AG08396 (cell line): ENCODE data around the gene ST6GALNAC6.
"Not testable (repeated sequence)": the region's sequence is repeated elsewhere in the genome, so short reads cannot be mapped to it uniquely, and the experiment has no call there.

Source experiments
- DNase-seq: peaks from one replicate; pipeline ENCODE4 v3.0.0; 2012; ENCODE audit warnings: low spot score, mixed read lengths

ST6GALNAC6 gene

DNA sequence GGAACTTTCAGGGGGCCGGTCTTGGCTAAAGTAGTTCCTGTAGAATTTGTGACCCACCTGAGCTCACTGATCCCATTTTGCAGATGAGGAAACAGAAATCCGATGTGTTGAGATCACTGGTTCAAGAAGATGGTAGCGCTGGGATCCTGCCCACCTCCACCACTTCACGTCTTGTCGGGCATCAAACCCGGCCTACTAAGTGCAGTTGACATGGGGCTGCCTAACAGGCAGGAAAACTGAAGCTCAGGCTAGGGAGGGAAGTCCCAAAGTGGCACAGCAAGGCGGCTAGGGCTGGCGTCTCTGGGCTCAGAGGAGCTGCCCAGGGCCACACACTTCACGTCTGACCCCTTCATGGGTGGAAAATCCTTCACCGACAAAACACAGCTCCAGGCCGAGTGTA, 44.4 kb downstream of the ST6GALNAC6 start:
- DNase-seq = no peak

- peak; percentile 77 for DNase-seq
These were observed 45.1 kb downstream of the ST6GALNAC6 start, which contains the start of gene ENG for GRCh38 chr9:127854184-127854806. Gene ENG (minus strand): TSS chr9:127854658. CDS start chr9:127854355, 303 bp downstream.

DNA sequence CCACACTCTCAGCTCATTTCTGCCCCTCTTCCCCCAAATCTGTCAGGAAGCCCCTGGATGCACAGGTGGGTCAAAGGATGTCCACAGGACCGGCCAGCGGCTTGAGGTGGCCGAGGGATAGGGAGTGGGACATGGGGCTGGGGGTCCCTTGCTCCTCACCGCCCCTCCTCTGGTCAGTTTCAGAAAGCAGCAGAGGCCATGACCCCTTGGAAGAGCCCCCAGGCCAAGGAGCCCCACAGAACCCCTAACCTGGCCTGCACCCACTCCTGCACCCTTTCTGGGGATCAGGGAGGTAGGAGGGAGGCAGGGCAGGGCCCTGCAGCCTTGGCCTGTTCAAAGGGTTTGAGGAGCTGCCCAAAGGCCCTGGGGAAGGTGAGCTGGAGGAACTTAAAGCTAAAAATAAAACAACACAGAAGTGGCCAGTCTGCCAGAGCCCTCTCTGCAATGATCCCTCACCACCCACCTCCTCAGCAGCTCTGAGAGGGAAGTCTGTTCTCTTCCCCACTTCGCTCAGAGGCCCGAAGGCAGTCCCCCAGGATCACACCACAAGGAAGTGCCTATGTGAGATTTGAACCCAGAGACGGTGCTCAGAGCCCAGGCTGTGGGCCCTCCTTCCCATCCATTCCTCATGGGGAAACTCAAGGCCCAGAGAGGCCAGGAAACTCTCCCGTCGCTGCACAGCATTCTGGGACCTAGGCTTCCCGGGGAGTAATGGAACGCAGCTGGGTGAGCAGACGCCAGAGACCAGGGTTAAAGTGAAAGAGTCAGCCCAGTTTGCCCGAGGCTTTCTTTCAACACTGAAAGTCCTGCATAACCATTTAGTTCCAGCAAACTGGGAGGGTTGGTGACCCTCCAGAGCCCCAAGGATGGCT, 45.9 kb downstream of the ST6GALNAC6 start:
- DNase-seq = peak; percentile 51

DNA sequence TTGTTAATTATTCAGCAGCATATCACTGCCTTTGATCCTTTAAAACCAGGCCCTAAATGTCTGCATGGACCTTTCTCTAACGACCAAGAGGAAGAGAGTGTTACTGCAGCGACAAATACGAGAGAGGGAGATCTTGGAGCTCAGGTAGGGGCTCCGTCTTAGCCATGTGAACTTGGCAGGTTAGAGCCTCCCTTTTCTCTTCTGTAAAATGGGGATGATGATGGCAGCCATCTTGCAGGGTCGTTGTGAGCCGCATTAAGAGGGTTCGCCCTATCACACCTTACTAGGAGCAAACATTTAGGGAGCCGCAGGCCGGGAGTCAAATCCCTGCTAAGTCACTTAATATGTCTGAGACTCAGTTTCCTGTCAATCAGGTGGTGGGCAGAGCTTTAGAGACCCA, 46.6 kb downstream of the ST6GALNAC6 start:
- DNase-seq = no peak

DNA sequence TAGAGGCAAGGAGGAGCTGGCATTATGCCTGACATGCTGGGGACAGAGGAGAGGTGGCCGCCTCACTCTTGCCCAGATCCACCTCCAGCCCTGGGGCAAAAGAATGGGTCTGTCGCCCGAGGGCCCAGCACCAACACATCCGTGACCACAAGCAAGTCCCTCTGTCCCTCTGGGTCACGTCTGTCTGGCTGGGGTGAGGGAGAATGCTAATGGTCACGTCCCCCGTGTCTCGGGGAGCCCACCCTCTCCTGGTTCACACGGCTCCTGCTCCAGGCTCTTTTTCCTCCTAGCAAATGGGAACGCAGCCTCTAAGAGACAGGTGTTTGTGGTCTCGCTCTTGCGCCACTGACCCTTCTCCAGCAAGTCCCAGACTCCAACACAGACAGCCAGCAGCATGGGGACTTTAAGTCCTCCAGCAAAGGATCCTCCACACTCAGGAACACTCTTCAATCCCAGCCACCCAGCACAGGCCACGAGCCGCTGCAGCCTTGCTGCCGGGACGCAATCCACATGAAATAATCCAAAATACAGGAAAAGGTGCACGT, 49.0 kb downstream of the ST6GALNAC6 start:
- DNase-seq = no peak

DNA sequence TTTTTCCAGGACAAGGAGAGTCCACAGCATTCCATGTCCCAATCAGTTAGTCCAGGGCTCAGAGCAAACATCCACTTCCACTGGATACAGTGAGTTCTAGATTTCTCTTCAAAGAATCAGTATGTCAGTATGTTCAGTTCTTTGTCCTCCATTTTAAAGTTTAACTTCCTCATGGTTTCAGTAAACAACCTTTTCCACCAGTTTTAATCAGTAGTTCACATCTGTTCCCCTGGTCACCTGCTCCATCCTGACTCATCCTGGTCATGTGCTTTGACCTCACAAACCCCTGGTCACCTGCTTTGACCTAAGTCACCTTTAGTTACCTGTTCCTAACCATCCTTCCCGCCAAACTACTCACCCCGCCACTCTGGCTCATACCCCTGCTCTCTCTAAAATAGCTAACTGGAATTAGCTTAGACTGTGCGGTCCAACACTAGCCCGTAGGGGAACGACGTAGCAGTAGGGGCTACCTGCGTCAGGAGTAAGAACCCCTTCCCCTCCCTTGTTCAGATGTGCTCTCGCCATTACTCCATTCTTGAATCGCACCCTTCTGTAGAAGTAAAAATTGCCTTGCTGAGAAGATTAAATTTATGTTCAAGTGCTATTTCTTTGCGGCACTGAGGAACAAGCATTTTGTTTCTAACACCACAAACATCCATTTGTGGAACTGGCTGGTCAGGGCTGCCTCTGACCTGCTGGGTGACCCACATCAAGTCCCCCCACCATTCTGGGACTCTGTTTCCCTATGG, 50.5 kb downstream of the ST6GALNAC6 start:
- no peak for DNase-seq

DNA sequence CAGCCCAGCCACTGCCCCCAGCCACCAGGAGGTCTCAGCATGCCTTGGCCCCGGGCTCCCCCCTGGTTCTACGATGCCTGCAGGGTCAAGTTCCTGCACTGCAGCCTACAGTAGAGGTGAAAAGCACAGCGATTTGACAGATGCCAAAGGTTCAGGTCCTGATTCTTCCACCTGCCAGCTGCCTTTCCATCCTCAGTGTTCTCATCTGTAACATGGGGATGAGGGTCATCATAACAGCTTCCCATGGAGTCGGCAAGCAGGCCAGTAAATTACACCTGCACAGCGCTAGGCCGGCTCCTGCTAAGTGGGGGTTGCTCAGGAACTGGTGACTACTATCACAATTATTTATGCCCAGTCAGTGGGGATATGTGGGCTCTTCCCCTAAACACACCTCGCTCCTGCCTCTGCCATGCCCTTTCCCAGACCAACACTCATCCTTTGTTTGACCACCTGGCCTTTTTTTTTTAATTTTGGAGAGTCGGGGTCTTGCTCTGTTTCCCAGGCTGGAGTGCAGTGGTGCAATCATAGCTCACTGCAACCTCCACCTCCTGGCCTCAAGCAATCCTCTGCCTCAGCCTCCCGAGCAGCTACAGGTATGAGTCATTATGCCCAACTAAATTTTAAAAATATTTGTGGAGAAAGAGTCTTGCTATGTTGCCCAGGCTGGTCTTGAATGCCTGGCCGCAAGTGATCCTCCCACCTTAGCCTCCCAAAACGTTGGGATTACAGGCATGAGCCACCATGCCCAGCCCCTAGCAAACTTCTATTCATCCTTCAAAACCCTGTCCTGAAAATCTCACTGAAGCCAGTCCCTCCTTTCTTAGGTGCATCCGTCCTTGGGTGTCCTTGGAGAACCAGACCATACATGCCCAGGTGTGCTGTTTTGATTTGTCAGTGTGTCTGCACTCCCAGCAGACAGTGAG, 51.3 kb downstream of the ST6GALNAC6 start:
- no peak for DNase-seq

- DNase-seq = no peak
These were observed 52.3 kb downstream of the ST6GALNAC6 start for GRCh38 chr9:127847178-127847510.

- DNase-seq = no peak
These were observed 52.8 kb downstream of the ST6GALNAC6 start for GRCh38 chr9:127846443-127847177.

GRCh38 chr9:127845619-127846018, 53.8 kb downstream of the ST6GALNAC6 start:
- DNase-seq = not testable (repeated sequence)

GRCh38 chr9:127844821-127845359, 54.5 kb downstream of the ST6GALNAC6 start:
- no peak for DNase-seq

DNA sequence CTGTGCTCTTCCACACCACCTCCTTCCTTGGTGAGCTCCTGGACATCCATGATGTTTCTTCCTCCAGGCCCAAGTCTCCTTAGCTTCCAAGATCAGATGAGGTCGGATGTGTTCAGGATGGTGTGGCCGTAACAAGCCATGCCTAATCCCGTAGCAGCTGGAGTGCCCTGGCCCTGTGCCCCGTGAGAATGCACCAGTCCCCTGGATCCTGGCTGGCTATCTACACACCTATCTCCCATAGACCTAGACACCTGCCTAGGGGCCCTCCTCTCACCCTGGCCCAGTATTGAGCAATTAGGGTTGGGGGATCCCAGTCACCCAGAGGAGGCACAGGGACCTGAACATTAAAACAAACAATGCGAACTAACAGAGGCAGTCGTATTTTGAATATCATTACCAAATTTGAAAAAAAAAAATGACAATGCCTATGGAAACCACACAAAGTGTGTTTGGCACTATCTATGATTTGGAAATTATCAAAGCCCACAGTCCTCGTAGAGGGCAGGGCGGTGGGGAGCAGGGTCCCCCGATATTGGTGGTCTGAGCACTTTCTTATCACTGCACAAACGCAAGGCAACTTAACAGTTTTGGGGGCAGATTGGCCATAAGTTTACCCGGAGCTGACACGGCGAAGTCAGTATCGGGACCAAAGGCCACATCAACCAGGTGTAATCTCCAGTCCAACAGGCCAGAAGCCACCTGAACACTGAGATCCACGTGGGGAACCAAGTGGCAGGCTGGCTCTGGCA, 58.1 kb downstream of the ST6GALNAC6 start:
- no peak for DNase-seq

GRCh38 chr9:127838375-127839078, 60.9 kb downstream of the ST6GALNAC6 start:
- DNase-seq = peak; percentile 93

DNA sequence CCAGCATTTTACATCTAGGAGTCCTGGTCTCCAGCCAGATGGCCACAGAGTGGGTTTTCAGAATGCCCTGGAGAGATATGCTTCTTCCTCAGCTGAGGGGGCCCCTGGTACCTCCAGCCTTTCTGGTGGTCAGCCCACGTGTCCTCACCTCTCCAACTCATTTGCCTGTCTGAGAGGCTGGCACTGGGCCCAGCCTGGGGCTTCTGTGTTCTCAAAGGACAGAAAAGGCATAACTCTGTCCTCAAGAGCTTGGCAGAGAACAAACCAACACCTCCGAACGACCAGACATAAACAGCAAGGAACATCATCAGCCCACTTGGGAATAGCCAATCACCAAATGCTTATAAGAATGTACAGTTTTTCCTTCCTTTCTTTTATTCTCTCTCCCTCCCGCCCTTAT, 62.1 kb downstream of the ST6GALNAC6 start:
- DNase-seq = no peak

GRCh38 chr9:127836561-127836960, 62.8 kb downstream of the ST6GALNAC6 start:
- DNase-seq = not testable (repeated sequence)

DNA sequence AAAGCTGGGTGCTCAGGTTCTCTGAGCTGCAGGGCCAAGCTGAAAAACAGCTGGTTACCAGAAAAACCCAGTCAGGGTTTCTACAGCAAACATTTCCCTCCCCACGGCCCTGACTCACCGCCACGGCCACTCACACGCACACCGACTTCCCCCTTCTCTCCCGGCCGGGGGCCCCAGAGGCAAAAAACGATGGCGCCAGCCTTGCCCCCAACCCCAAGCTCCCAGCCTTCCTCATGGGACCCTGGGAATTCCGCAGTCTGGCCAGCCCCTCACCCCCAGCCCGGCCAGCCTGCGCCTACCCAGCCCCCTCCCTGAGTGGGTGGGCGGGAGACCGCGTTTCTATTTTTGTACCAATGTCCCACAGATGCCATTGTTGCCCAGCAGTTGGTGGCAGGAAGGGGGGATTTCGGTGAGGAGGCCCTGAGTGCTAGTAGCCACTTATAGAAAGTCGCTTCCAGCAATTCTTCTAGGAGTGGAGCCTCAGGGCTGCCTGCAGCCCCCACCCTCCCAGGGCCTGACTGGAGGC, 63.3 kb downstream of the ST6GALNAC6 start:
- DNase-seq = peak; percentile 87
